ENCODE measurements around the gene PLEKHA4.

- peak; percentile 53 to 55 (median 54) for TF ChIP-seq CTCF (IDR thresholded peaks at IDR 0.05 in 2 of 3, conservative IDR thresholded peaks at IDR 0.05 in 1 of 3; ENCODE audit: insufficient read depth in 2 of 3, low read depth in 1 of 3, low read length in 3 of 3)
- no peak for TF ChIP-seq IRF1 (CRISPR knock-in tag; IDR thresholded peaks at IDR 0.05; ENCODE audit: borderline replicate concordance)
- TF ChIP-seq MED1 (CRISPR knock-in tag; IDR thresholded peaks at IDR 0.05; ENCODE audit: borderline replicate concordance): no peak
- no peak for TF ChIP-seq TCF7L2 (IDR thresholded peaks at IDR 0.05; ENCODE audit: low read depth, low read length)
Observed at GRCh38 chr19:48813123-48813913, 55.1 kb downstream of the PLEKHA4 start.
